NCI-H524 (cell line): ENCODE measurements around the gene ISG20.
A peak's percentile ranks its signal among the peaks of the same experiment; 100 is the strongest.

Experiments used
- DNase-seq, 2 experiments: peaks; one replicate each; lab custom pipeline; 2025; lab: John Stamatoyannopoulos, UW

ISG20 gene

GRCh38 chr15:88638626-88639372 lies at the start of gene ISG20:
Gene ISG20, plus strand, starts transcription at chr15:88639016. Its CDS starts 351 bp downstream, at chr15:88639367.
- DNase-seq = peak; percentile 40 to 81

- DNase-seq = no peak
Measured at GRCh38 chr15:88590759-88591158, 48.1 kb upstream of the ISG20 start.

GRCh38 chr15:88591384-88591783 lies 47.4 kb upstream of the ISG20 start:
- DNase-seq = no peak

GRCh38 chr15:88603885-88604284 lies 34.9 kb upstream of the ISG20 start:
- peak in 1 of 2 experiments; percentile 43 for DNase-seq

- peak; percentile 54 to 67 for DNase-seq
Measured at GRCh38 chr15:88604381-88605188, 34.2 kb upstream of the ISG20 start.

GRCh38 chr15:88605189-88606069 lies 33.4 kb upstream of the ISG20 start:
- peak; percentile 41 to 67 for DNase-seq

- peak in 1 of 2 experiments; percentile 23 for DNase-seq
Measured at GRCh38 chr15:88606070-88606794, 32.6 kb upstream of the ISG20 start.

GRCh38 chr15:88607951-88608350 lies 30.9 kb upstream of the ISG20 start:
- peak in 1 of 2 experiments; percentile 32 for DNase-seq

- no peak for DNase-seq
Measured at GRCh38 chr15:88608607-88609181, 30.1 kb upstream of the ISG20 start.

GRCh38 chr15:88609344-88610090 lies 29.3 kb upstream of the ISG20 start:
- DNase-seq = peak in 1 of 2 experiments; percentile 29

GRCh38 chr15:88610701-88611231 lies 28.1 kb upstream of the ISG20 start:
- DNase-seq = no peak

- no peak for DNase-seq
Measured at GRCh38 chr15:88612186-88612796, 26.5 kb upstream of the ISG20 start.

GRCh38 chr15:88613074-88613944 lies 25.5 kb upstream of the ISG20 start:
- DNase-seq = no peak

- DNase-seq = no peak
Measured at GRCh38 chr15:88615303-88616107, 23.3 kb upstream of the ISG20 start.

- no peak for DNase-seq
Measured at GRCh38 chr15:88616240-88616639, 22.6 kb upstream of the ISG20 start.

GRCh38 chr15:88617031-88617722 lies 21.6 kb upstream of the ISG20 start:
- DNase-seq = no peak

GRCh38 chr15:88617790-88618189 lies 21.0 kb upstream of the ISG20 start:
- DNase-seq = no peak
